Common myeloid progenitor, CD34-positive (primary cell): Measurements from ENCODE around the gene ZNF230.

Source experiments
- CTCF ChIA-PET: fragments of 350-600 bp; sonication (Branson Sonifier 250); formaldehyde crosslinking; loops from one replicate; lab custom pipeline; 2021; ENCODE audit warnings: antibody characterized with exemption; lab: Charles Lee
- POLR2A ChIA-PET: fragments of 350-600 bp; sonication (Branson Sonifier 250); formaldehyde crosslinking; loops from one replicate; lab custom pipeline; 2021; ENCODE audit warnings: antibody characterized with exemption; lab: Charles Lee
- DNase-seq, 3 donors: peaks; one replicate each; pipeline versions ENCODE4 v3.0.0 to v3.0.0-alpha.2; 2013
- H3K27ac ChIP-seq, 2 experiments: 1 replicate in 1 of 2; 2 replicates in 1 of 2; pipeline ENCODE4 v1.7.0; 2013; ENCODE audit warnings: inconsistent platforms in 2 of 2, low read length in 2 of 2, mild to moderate bottlenecking in 2 of 2, low read depth in 1 of 2, moderate library complexity in 1 of 2; ENCODE audit not compliant: severe bottlenecking in 2 of 2, insufficient read depth in 1 of 2, poor library complexity in 1 of 2
- H3K27me3 ChIP-seq, 5 experiments: replicated peaks in 2 of 5; 1 replicate in 3 of 5; 2 replicates in 2 of 5; pipeline versions ENCODE4 v1.6.1 to v1.7.0; 2013; ENCODE audit warnings: low read length in 4 of 5, mild to moderate bottlenecking in 2 of 5, moderate library complexity in 2 of 5, inconsistent platforms in 1 of 5; ENCODE audit not compliant: insufficient read depth in 5 of 5, control insufficient read depth in 4 of 5
- H3K36me3 ChIP-seq, 4 experiments: 1 replicate in 2 of 4; 2 replicates in 2 of 4; pipeline versions ENCODE4 v1.6.1 to v1.7.0; 2013; ENCODE audit warnings: low read length in 3 of 4, control low read depth in 1 of 4, mild to moderate bottlenecking in 1 of 4; ENCODE audit not compliant: control insufficient read depth in 4 of 4, insufficient read depth in 4 of 4
- H3K4me1 ChIP-seq, 4 experiments: 1 replicate in 3 of 4; 2 replicates in 1 of 4; pipeline versions ENCODE4 v1.6.1 to v1.7.1; 2013; ENCODE audit warnings: low read length in 3 of 4, mild to moderate bottlenecking in 3 of 4, control low read depth in 1 of 4, inconsistent platforms in 1 of 4, moderate library complexity in 1 of 4; ENCODE audit not compliant: control insufficient read depth in 4 of 4, insufficient read depth in 4 of 4; ENCODE audit errors: control extremely low read depth in 1 of 4
- H3K4me3 ChIP-seq, 7 experiments: 1 replicate in 4 of 7; 2 replicates in 3 of 7; pipeline versions ENCODE4 v1.5.1 to v1.7.0; 2013; ENCODE audit warnings: mild to moderate bottlenecking in 7 of 7, low read length in 6 of 7, moderate library complexity in 6 of 7, inconsistent platforms in 2 of 7, low read depth in 2 of 7, control low read depth in 1 of 7; ENCODE audit not compliant: insufficient read depth in 4 of 7, control insufficient read depth in 1 of 7; ENCODE audit errors: extremely low read depth in 1 of 7
- H3K9me3 ChIP-seq, 5 experiments: 1 replicate in 4 of 5; 2 replicates in 1 of 5; pipeline versions ENCODE4 v1.6.1 to v1.7.1; 2013; ENCODE audit warnings: low read length in 4 of 5, mild to moderate bottlenecking in 2 of 5, inconsistent platforms in 1 of 5, low read depth in 1 of 5, moderate library complexity in 1 of 5; ENCODE audit not compliant: control insufficient read depth in 4 of 5, insufficient read depth in 2 of 5; ENCODE audit errors: control extremely low read depth in 1 of 5
- WGBS: methylation state at CpG from one replicate; pipeline ENCODE4 v1.1.5; 2013; ENCODE audit not compliant: insufficient coverage; 5-methylcytosine and 5-hydroxymethylcytosine counted together

Gene ZNF230

DNA sequence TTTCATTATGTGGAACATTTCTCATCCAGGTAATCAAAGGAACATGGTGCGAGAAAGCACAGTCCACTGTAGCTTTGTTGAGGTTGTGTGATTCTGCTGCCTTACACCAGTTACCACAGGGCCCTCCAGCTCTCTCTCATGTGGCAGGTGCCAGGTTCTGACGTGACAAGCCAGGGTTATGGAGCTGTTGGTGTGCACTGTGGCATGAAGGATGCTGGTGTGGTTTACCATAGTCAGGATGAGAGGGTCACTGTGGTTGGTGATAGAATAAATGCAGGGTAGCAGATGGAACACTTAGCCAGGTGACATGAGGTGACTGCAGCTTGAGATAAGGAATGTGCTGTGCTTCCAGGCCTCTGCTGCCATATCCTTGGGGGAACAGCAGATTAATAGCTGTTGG is 56.5 kb downstream of the ZNF230 start:
- peaks cover 56 to 97% (median 62%) of the 10 kb centered on the region in 4 experiments for H3K36me3 ChIP-seq
- WGBS: 100% methylated on average over 2 of the region's 2 CpGs
- no peak overlapping the region for H3K27ac ChIP-seq
- peaks cover 20 to 87% (median 49%) of the 10 kb centered on the region in 5 experiments for H3K9me3 ChIP-seq
- no peak overlapping the region for H3K4me3 ChIP-seq
- POLR2A ChIA-PET: no interaction called here
- CTCF ChIA-PET: no interaction called here
- H3K4me1 ChIP-seq: no peaks in the 10 kb centered on the region
- no peak for DNase-seq
- H3K27me3 ChIP-seq: no peaks in the 10 kb centered on the region

DNA sequence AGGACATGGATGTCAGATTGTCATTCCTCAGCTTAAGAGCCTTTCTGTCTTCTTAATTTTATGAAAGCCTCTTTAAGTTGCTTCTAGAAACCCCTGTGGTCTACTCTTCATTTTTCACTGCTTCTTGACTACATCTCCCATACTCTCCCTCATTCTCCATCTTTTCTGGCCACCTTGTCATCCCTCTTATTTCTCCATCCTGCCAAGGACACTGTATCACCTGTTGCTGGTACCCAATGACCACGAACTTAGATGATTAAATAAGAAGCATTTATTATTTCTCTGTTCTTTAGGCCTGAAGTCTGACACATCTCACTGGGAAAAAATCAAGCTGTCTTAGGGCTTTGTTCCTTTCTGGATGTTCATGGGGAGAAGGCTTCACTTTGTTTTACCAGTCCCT is 58.3 kb downstream of the ZNF230 start:
- Histone ChIP-seq H3K36me3 (peaks cover 45 to 96% (median 62%) of the 10 kb centered on the region in 4 experiments), H3K27me3 (no peaks in the 10 kb centered on the region), H3K4me1 (no peaks in the 10 kb centered on the region), H3K27ac (no peak overlapping the region), H3K4me3 (no peak overlapping the region), H3K9me3 (peaks cover 20 to 83% (median 43%) of the 10 kb centered on the region in 5 experiments)
- ChIA-PET CTCF (no interaction called here), POLR2A (no interaction called here)
- no peak for DNase-seq
- no CpG with 5 or more reads among the region's 1 CpG for WGBS
